HuH-7 (cell line): ENCODE results near the gene IL21.
"Not testable (repeated sequence)": the region's sequence is repeated elsewhere in the genome, so short reads cannot be mapped to it uniquely, and the experiment has no call there.

Experiments
- DNase-seq: peaks from one replicate; pipeline ENCODE4 v3.0.0; 2011; ENCODE audit warnings: low spot score

Gene IL21

DNA sequence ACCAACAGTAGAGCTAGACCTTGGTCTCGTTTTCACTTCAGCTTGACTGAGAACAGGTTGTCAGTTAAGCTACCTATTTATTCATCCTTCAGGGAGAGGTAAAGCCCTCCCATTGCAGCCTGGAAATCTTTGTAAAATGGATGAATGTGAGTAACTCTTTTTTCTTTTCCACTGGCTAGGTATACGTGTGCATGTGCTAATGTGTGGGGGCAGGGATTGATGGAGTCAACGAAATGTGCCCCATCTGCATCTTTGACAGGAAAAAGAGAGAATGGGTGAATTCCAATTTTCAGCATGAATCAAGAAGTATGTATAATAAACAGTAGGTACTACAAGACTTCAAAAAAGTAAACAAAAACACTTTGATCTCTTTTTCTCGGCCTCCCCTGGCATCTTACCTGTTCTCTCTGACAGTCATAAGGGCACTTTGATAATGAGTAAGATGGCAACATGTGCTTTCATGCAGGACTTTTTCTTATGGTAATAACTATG, at the start of gene IL21:
IL21 (minus strand) TSS at position 51 of the 492 bp plus-strand sequence. CDS start 55 bp downstream, outside the sequence.
- no peak for DNase-seq

- DNase-seq, result no peak
These were observed 49.3 kb upstream of the IL21 start for GRCh38 chr4:122669911-122670738.

DNA sequence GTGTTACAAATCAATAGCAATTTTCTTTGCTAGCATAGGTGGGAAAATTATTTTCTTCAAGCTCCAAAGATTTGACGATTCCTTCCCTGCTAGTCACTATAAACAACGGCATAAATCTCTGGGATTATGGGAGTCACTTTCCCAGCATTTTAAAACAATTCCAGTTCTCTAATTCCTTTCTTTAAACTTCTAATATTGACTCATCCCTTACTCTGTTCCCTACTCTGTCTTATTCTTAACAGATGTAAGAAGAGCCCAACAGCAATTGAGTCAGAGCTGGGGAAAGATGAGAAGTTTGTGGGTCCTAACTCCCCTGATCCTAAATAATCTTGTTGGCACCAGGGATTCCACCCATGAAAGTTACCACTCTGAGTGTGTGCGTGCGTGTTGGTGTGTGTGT, 47.4 kb upstream of the IL21 start:
- DNase-seq, result no peak

- DNase-seq, result no peak
These were observed 45.8 kb upstream of the IL21 start for GRCh38 chr4:122666527-122667245.

DNA sequence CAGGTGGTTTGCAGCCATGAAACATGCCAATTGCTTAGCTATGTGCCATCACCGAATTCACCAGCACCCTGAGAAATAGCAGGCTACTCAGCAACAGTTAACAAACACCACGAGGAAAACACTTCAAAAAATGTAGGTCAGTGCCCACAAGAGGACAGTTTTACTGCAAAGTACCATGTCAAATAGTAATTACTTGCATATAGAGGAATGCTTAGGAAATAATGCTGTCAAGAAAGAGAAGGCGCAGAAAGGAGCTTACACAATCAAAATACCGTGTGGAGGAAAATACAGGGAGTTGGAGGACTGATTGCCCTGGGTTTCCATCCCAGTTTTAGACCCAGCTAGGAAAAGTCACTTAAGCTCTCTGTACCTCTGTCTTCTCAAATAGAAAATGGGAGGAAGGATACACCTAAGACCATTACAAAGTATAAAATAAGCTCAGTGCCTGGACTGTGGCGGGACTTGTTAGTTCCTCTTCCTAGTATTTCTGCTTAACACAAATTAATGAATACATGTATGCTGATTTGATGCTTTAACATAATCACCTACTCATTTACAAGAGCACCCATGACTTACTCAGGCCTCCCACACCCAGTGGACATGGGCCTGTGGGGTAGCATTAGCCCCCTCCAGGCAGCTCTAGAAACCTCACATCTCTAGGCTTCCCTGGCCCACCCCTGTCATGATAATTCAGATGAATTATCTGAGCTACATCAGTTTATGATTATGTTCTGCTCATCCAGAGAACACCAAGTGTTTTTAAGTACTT, 44.5 kb upstream of the IL21 start:
- DNase-seq, result no peak

DNA sequence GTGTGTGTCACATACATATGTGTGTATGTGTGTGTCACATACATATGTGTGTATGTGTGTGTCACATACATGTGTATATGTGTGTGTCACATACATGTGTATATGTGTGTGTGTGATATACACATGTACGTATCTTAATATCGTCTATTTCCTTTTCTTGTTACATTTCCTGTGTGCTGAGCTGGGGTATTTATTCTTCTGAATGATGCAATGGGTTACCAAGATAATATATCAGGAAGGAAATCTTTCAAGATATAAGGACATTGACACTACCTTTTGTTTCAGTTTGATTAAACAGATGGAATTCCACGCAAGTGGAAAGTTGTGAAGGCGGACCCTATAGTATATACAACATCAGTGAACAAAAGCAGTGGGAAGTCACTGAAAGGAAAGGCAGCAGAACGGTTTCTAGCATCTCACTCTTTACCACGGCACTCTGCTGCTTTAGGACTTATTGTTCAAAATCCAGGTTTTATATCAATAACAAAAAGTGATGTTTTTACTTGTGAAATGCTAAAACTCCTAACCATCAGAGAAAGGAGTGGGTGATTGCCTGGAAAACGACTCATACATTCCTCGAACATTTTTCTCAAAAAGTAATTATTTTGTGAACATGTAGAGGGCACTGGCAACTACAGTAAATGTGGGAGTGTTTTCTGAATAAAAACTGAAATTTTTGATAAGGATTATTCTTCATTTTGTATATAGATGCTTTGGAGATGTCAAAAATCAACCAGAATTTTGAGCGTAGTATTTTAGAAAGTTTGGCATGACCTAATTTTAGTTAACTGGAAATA, 43.1 kb upstream of the IL21 start:
- DNase-seq, result no peak

- no peak for DNase-seq
These were observed 42.4 kb upstream of the IL21 start for GRCh38 chr4:122663291-122663690.

GRCh38 chr4:122662701-122663100, 41.8 kb upstream of the IL21 start:
- no peak for DNase-seq

- no peak for DNase-seq
These were observed 40.6 kb upstream of the IL21 start for GRCh38 chr4:122661176-122662160.

GRCh38 chr4:122658818-122659295, 38.0 kb upstream of the IL21 start:
- no peak for DNase-seq

DNA sequence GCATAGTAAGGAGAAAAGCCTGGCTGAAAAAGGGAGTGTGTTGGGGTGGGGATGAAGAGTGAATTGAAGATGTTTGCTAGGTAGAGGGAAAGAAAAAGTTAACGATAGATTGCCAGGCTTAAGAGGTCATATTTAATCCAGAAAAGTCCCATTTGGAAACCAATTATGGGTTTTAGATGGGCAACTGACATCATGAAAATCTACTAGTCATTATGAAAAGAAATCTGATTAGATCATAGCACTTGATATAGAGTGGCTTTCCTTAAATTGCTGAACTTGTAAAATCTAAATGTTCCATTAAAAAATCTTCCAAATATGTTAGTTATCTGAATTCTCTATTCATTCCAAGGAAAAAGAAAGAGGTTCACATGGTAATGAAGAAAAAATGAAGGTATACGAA, 37.5 kb upstream of the IL21 start:
- DNase-seq, result no peak

GRCh38 chr4:122657553-122657952, 36.7 kb upstream of the IL21 start:
- no peak for DNase-seq

GRCh38 chr4:122656583-122656982, 35.7 kb upstream of the IL21 start:
- not testable (repeated sequence) for DNase-seq

GRCh38 chr4:122652379-122652778, 31.5 kb upstream of the IL21 start:
- DNase-seq, result no peak

DNA sequence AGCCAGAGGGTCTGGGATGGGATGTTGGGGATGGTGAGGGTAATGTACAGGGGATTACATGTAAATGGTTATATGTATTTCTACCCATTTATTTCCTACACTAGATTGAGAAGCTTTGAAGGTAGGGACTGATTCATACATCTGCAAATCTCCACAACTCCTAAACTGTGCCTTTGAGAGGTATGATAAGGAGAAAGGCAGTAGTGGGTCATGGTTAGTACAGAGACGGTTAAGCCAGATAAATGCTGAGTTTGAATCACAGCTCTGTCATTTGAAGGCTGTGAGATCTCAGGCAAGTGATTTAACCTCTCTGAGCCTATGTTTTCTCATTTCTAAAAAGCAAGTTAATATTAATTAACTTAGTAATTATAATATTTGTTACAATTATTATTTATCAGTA, 29.3 kb upstream of the IL21 start:
- no peak for DNase-seq

- no peak for DNase-seq
These were observed 26.8 kb upstream of the IL21 start for GRCh38 chr4:122647656-122648055.

- no peak for DNase-seq
These were observed 22.4 kb upstream of the IL21 start for GRCh38 chr4:122643257-122643656.

GRCh38 chr4:122639181-122639580, 18.3 kb upstream of the IL21 start:
- DNase-seq, result no peak

DNA sequence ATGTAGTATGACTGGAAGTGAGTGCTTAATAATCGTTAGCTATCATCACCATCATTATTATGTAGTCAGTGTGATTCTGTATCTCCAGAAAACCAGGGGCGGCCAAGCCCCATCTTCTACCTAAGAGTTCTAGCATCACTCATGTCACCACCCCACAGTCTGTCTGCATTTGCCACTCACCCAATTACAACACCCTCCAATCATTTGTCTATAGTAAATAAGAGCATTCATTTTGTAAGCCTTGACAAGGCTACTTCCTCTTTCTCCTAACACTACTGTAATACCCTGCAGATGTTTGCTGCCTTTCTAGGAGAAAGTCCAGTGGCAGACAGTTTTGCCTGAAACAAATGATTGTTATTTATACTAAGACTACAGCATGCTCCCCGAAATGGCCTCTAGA, 15.8 kb upstream of the IL21 start:
- no peak for DNase-seq

- no peak for DNase-seq
These were observed 14.3 kb upstream of the IL21 start for GRCh38 chr4:122635205-122635604.
